Nasal cavity respiratory epithelium epithelial cell of viscerocranial mucosa (primary cell): ENCODE measurements around the gene TTLL4. TPM values are rescaled to one million over a fixed set of nuclear protein-coding genes. Genes with fewer than 3 reads are reported as not detected.

Experiments used
- total RNA-seq: library from RNA; depleted of rRNA; stranded (reverse); fragments of >200 nt; gene quantifications from 2 replicates; pipeline ENCODE4 v1.2.3, GENCODE V29; 2014

The TTLL4 gene, protein sequence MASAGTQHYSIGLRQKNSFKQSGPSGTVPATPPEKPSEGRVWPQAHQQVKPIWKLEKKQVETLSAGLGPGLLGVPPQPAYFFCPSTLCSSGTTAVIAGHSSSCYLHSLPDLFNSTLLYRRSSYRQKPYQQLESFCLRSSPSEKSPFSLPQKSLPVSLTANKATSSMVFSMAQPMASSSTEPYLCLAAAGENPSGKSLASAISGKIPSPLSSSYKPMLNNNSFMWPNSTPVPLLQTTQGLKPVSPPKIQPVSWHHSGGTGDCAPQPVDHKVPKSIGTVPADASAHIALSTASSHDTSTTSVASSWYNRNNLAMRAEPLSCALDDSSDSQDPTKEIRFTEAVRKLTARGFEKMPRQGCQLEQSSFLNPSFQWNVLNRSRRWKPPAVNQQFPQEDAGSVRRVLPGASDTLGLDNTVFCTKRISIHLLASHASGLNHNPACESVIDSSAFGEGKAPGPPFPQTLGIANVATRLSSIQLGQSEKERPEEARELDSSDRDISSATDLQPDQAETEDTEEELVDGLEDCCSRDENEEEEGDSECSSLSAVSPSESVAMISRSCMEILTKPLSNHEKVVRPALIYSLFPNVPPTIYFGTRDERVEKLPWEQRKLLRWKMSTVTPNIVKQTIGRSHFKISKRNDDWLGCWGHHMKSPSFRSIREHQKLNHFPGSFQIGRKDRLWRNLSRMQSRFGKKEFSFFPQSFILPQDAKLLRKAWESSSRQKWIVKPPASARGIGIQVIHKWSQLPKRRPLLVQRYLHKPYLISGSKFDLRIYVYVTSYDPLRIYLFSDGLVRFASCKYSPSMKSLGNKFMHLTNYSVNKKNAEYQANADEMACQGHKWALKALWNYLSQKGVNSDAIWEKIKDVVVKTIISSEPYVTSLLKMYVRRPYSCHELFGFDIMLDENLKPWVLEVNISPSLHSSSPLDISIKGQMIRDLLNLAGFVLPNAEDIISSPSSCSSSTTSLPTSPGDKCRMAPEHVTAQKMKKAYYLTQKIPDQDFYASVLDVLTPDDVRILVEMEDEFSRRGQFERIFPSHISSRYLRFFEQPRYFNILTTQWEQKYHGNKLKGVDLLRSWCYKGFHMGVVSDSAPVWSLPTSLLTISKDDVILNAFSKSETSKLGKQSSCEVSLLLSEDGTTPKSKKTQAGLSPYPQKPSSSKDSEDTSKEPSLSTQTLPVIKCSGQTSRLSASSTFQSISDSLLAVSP
- 7.9 and 13.0 TPM in 2 replicates for total RNA-seq

DNA sequence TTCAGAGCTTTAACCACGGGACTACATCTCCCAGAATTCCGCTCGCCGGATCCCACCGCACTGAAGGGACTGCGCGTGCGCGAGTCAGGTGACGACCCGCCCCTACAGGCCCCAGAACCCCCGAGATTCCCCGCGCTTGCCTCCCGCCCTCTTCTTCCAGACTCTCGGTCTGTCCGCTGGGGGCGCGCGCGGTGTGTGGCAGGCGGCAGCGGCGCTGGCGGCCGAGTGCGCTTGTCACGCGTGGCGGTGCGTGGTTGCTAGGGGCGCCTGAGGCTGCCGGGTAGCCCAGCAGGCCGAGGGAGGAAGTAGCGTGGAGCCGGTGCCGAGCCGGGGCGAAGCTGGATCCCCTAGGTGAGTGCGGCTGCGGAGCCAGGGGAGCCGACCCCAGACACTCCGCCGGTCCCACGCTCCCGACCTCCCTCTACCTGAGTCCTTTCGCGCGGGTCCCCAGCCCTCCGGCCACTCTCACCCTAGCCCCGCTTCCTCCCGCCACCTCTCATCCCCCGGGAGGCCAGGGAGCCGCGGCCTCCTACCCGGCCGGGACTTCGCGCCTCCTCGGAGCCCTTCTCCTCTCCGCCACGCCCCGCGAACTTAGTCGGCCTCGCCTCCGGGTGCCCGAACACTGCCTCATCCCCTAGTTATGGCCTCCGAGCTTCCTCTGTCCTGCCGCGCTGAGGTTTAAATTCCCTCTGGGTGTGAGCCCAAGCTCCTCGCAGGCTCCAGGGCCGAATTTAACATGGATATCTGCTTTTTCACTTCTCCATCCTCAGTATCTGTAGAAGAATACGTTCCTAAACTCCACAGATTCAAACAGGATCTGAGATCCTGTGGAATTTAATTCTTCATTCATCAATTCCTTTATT lies at the start of gene TTLL4:
Gene TTLL4, plus strand, starts transcription at position 149 of the 863 bp plus-strand sequence. CDS start 26,842 bp downstream, outside the sequence.

DNA sequence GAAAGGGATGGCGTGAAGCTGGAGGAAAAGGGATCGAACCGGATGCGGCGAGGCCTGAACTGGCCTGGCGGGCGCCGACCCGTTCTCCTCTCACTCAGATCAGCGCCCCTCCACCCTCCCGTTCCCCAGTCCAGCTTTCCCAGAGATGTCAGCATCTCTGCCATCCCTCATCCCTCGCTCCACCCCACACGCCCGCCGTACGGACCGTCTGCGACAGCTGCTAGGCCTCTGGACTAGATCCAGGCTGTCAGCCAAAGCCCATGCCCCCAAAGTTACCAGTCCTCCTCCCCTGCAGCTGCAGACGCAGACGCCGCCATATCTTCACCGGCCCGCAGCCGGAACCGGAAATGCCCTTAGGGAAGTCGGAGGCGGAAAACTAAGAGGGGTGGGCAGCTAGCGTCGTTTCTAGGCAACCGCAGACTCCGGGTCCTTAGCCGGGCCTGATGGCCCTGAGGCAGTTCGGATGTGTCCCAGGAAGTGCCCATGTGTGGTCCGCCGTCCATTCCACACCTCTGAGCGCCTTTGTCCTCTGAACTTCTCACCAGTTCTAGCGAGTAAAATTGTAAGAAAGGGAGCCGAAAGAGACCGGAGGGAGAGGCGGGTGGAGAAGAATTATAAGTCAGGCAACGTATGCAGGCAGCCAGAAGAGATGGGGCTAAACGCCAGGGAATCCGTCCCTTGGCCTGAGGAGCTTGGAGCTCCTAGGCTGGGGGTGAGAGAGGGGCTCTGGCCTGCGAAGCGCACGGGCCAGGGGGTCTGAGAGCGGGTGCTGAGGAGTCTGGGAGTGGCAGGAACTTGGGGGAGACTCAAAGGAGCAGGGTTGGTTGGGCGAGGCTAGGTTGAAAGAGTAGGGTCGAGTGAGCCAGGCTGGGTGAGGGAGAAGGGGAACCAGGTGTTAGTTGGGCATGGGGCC lies 38.7 kb upstream of the TTLL4 start, which contains the start of the genes RNF25 and STK36:
Gene RNF25, minus strand, starts transcription at position 349 of the 913 bp plus-strand sequence. Its CDS starts 32 bp downstream, at position 317.
Gene STK36, plus strand, starts transcription at position 433 of the 913 bp plus-strand sequence. CDS start 744 bp downstream, outside the sequence.

DNA sequence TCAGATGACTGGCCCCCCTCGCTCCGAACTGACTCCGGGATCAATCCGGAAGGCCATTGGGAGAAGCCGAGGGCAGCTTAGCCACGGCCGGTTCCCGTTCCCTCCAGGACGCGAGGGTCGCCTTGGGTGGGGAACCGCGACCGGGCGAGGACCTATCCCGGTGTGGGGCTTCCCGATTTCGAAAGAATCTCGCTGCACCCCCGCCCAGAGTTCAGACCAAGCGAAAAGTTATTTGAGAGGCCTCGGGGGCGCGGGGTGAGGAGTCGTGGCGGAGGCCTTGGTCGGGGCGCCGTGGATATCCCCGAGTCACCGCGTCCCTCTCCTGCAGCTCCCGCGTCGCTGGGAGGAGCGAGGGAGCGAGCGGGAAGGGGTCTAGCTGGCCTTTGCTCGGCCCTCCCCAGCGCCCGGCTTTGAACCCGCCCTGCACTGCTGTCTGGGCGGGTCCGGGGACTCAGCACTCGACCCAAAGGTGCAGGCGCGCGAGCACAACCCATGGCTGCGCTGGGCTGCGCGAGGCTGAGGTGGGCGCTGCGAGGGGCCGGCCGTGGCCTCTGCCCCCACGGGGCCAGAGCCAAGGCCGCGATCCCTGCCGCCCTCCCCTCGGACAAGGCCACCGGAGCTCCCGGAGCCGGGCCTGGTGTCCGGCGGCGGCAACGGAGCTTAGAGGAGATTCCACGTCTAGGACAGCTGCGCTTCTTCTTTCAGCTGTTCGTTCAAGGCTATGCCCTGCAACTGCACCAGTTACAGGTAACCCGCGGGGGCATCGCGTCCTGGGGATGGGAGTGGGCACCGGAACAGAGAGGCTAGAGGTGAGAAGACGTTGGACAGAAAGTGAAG lies 71.3 kb downstream of the TTLL4 start, which contains the start of gene CYP27A1:
Gene CYP27A1, plus strand, starts transcription at position 457 of the 837 bp plus-strand sequence. Its CDS starts 36 bp downstream, at position 493.

Other genes with a start within 250 kb of the TTLL4 start
- gene USP37, start 142.5 kb upstream of the TTLL4 start, total RNA-seq: 14.0 and 16.2 TPM in 2 replicates
- gene CNOT9, start 142.0 kb upstream of the TTLL4 start, total RNA-seq: 47.2 and 57.8 TPM in 2 replicates
- gene PLCD4, start 102.9 kb upstream of the TTLL4 start, total RNA-seq: 0.71 and 1.0 TPM in 2 replicates
- gene ZNF142, start 51.2 kb upstream of the TTLL4 start, total RNA-seq: 6.5 and 19.0 TPM in 2 replicates
- 45.9 and 60.5 TPM in 2 replicates for gene BCS1L, start 51.2 kb upstream of the TTLL4 start, total RNA-seq
- 23.6 and 35.5 TPM in 2 replicates for gene RNF25, start 38.8 kb upstream of the TTLL4 start, total RNA-seq
- 3.8 and 14.2 TPM in 2 replicates for gene STK36, start 38.7 kb upstream of the TTLL4 start, total RNA-seq
- gene CYP27A1, start 71.3 kb downstream of the TTLL4 start, total RNA-seq: 0.34 and 0.64 TPM in 2 replicates
- gene PRKAG3, start 121.0 kb downstream of the TTLL4 start, total RNA-seq: not detected in 2 replicates
- gene WNT6, start 149.0 kb downstream of the TTLL4 start, total RNA-seq: not detected in 2 replicates
- 1.0 and 7.5 TPM in 2 replicates for gene WNT10A, start 170.0 kb downstream of the TTLL4 start, total RNA-seq
- 0.07 TPM in 1 of 2 replicates, not detected in the other for gene CDK5R2, start 248.8 kb downstream of the TTLL4 start, total RNA-seq